ENCODE measurements around the gene MAD1L1.

Gene MAD1L1

GRCh38 chr7:2260820-2261219 is 28.1 kb upstream of the MAD1L1 start:
- no peak for DNase-seq (ENCODE audit: low read depth, low spot score)

GRCh38 chr7:2259480-2259879 is 26.7 kb upstream of the MAD1L1 start:
- no peak overlapping the region for H3K4me3 ChIP-seq (ENCODE audit: low read length)
- DNase-seq (ENCODE audit: low read depth, low spot score), result no peak

More at GRCh38 chr7:2260820-2261219, 28.1 kb upstream of the MAD1L1 start:
- H3K4me3 ChIP-seq (ENCODE audit: low read length), result no peak overlapping the region

- no peak for DNase-seq (ENCODE audit: low read depth, low spot score)
- no peak overlapping the region for H3K4me3 ChIP-seq (ENCODE audit: low read length)
Measured at GRCh38 chr7:2258661-2259365, 26.1 kb upstream of the MAD1L1 start.

- no peak for DNase-seq (ENCODE audit: low read depth, low spot score)
- H3K4me3 ChIP-seq (ENCODE audit: low read length), result no peak overlapping the region
Measured at GRCh38 chr7:2257651-2258050, 24.9 kb upstream of the MAD1L1 start.

- H3K4me3 ChIP-seq (ENCODE audit: low read length), result no peak overlapping the region
- DNase-seq (ENCODE audit: low read depth, low spot score), result no peak
Measured at GRCh38 chr7:2257046-2257551, 24.4 kb upstream of the MAD1L1 start.

- no peak for DNase-seq (ENCODE audit: low read depth, low spot score)
- no peak overlapping the region for H3K4me3 ChIP-seq (ENCODE audit: low read length)
Measured at GRCh38 chr7:2256306-2257045, 23.7 kb upstream of the MAD1L1 start.

- H3K4me3 ChIP-seq (ENCODE audit: low read length), result no peak overlapping the region
- DNase-seq (ENCODE audit: low read depth, low spot score), result no peak
Measured at GRCh38 chr7:2255145-2256139, 22.7 kb upstream of the MAD1L1 start.

- H3K4me3 ChIP-seq (ENCODE audit: low read length), result no peak overlapping the region
- DNase-seq (ENCODE audit: low read depth, low spot score), result no peak
Measured at GRCh38 chr7:2254429-2255144, 21.8 kb upstream of the MAD1L1 start.

- no peak overlapping the region for H3K4me3 ChIP-seq (ENCODE audit: low read length)
- no peak for DNase-seq (ENCODE audit: low read depth, low spot score)
Measured at GRCh38 chr7:2253525-2254244, 20.9 kb upstream of the MAD1L1 start.

- no peak for DNase-seq (ENCODE audit: low read depth, low spot score)
- no peak overlapping the region for H3K4me3 ChIP-seq (ENCODE audit: low read length)
Measured at GRCh38 chr7:2253021-2253420, 20.3 kb upstream of the MAD1L1 start.

GRCh38 chr7:2251841-2252771 is 19.4 kb upstream of the MAD1L1 start:
- DNase-seq (ENCODE audit: low read depth, low spot score), result no peak
- H3K4me3 ChIP-seq (ENCODE audit: low read length), result no peak overlapping the region

GRCh38 chr7:2251381-2251780 is 18.6 kb upstream of the MAD1L1 start:
- no peak for DNase-seq (ENCODE audit: low read depth, low spot score)
- H3K4me3 ChIP-seq (ENCODE audit: low read length), result no peak overlapping the region

GRCh38 chr7:2249744-2250323 is 17.1 kb upstream of the MAD1L1 start:
- no peak for DNase-seq (ENCODE audit: low read depth, low spot score)
- H3K4me3 ChIP-seq (ENCODE audit: low read length), result no peak overlapping the region

GRCh38 chr7:2248984-2249694 is 16.4 kb upstream of the MAD1L1 start:
- DNase-seq (ENCODE audit: low read depth, low spot score), result no peak
- H3K4me3 ChIP-seq (ENCODE audit: low read length), result no peak overlapping the region

GRCh38 chr7:2247141-2247995 is 14.6 kb upstream of the MAD1L1 start:
- DNase-seq (ENCODE audit: low read depth, low spot score), result no peak
- no peak overlapping the region for H3K4me3 ChIP-seq (ENCODE audit: low read length)
